Measurements from ENCODE around the gene SLC44A4. TPM values are rescaled to one million over a fixed set of nuclear protein-coding genes. Genes with fewer than 3 reads are reported as not detected.
"Not testable (repeated sequence)": the region's sequence is repeated elsewhere in the genome, so short reads cannot be mapped to it uniquely, and the experiment has no call there.

The SLC44A4 gene
- total RNA-seq, 1 donor from 2014 or later: not detected

- DNase-seq: no peak
Observed at GRCh38 chr6:31879901-31880300, 1.1 kb upstream of the SLC44A4 start.

- DNase-seq: no peak
Observed at GRCh38 chr6:31879143-31879542, 346 bp upstream of the SLC44A4 start.

- DNase-seq: no peak
Observed at GRCh38 chr6:31878222-31878621, 575 bp downstream of the SLC44A4 start.

- no peak for DNase-seq
Observed at GRCh38 chr6:31877651-31878161, 1.1 kb downstream of the SLC44A4 start.

GRCh38 chr6:31877125-31877650, 1.6 kb downstream of the SLC44A4 start:
- DNase-seq: no peak

- DNase-seq: no peak
Observed at GRCh38 chr6:31876357-31876756, 2.4 kb downstream of the SLC44A4 start.

GRCh38 chr6:31875877-31876276, 2.9 kb downstream of the SLC44A4 start:
- no peak for DNase-seq

- no peak for DNase-seq
Observed at GRCh38 chr6:31874836-31875572, 3.8 kb downstream of the SLC44A4 start.

GRCh38 chr6:31874084-31874670, 4.6 kb downstream of the SLC44A4 start:
- DNase-seq: no peak

GRCh38 chr6:31871046-31871659, 7.6 kb downstream of the SLC44A4 start:
- no peak for DNase-seq

- DNase-seq: no peak
Observed at GRCh38 chr6:31870385-31870921, 8.3 kb downstream of the SLC44A4 start.

GRCh38 chr6:31869343-31869742, 9.5 kb downstream of the SLC44A4 start:
- no peak for DNase-seq

GRCh38 chr6:31868658-31868971, 10.2 kb downstream of the SLC44A4 start:
- DNase-seq: not testable (repeated sequence)

- DNase-seq: no peak
Observed at GRCh38 chr6:31865205-31866118, 13.3 kb downstream of the SLC44A4 start.

GRCh38 chr6:31864818-31865204, 14.0 kb downstream of the SLC44A4 start:
- DNase-seq: no peak

GRCh38 chr6:31864123-31864562, 14.7 kb downstream of the SLC44A4 start:
- DNase-seq: not testable (repeated sequence)

GRCh38 chr6:31862344-31863235, 16.2 kb downstream of the SLC44A4 start, which contains the start of gene NEU1:
TSS of gene NEU1 (minus strand) at chr6:31862821. CDS start at chr6:31862776, 45 bp downstream.
- DNase-seq: peak; percentile 100

- DNase-seq: no peak
Observed at GRCh38 chr6:31861919-31862343, 16.9 kb downstream of the SLC44A4 start.

- no peak for DNase-seq
Observed at GRCh38 chr6:31861150-31861549, 17.6 kb downstream of the SLC44A4 start.

GRCh38 chr6:31860349-31860748, 18.4 kb downstream of the SLC44A4 start:
- no peak for DNase-seq

- no peak for DNase-seq
Observed at GRCh38 chr6:31859923-31860322, 18.9 kb downstream of the SLC44A4 start.
